ENCODE measurements around the gene CCDC40. TPM values are rescaled to one million over a fixed set of nuclear protein-coding genes. Genes with fewer than 3 reads are reported as not detected.

The CCDC40 gene
- total RNA-seq, 2 experiments from 2014 or later, result not detected

DNA sequence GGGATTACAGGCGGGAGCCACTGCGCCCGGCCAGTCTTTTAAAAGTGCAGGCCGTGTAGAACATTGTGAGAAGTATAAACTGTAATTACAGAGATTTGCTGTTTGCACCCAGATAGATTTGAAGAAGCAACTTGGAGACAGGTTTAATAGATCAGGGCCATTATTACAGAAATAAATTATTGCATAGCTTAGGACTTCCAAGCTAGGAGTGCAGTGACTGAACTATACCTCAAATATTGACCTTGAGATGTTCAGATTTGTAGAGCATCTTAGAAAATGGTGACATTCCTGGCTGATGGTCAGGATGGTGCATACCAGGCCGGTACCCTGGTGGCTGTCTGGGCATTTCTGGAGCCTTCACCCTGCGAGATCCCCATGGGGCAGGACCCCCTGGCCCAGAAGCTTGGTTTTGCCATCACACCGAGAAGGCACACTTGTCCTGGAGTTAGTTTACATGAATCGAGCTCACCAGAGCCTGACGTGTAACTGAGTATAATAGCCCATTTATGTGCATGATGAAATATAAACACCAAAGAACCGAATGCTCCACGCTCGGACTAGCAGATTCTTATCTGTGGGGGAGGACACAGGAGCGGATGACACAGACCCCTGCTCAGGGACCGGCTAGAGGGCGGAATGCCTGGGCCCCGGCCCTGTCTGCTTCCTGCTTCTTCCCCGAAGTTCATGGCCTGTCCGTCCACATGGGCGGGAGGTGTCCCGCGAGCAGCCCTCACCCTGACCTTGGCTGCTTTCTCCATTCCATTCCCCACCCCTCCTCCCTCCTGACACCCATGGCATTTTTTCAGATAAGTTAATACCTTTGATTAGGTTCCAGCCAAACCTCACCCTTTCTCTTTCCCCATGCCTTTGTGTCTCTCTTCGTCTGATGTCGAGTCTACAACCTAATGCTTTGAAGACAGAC, 32.1 kb downstream of the CCDC40 start:
- Histone ChIP-seq H3K4me2 (ENCODE audit: low read length) (no peak overlapping the region), H3K36me3 (ENCODE audit: insufficient read depth, low read length) (no peaks in the 10 kb centered on the region), H3K4me3 (ENCODE audit: low read depth, low read length, poor library complexity, severe bottlenecking) (no peak overlapping the region), H3K27ac (ENCODE audit: low read depth, low read length, poor library complexity, severe bottlenecking) (no peak overlapping the region), H3K4me1 (ENCODE audit: insufficient read depth, low read length, poor library complexity, severe bottlenecking) (no peaks in the 10 kb centered on the region), H3K9me2 (ENCODE audit: insufficient read depth, low read length) (no peaks in the 10 kb centered on the region), H4K20me1 (ENCODE audit: insufficient read depth, low read length) (no peaks in the 10 kb centered on the region), H2AFZ (ENCODE audit: low read length) (no peak overlapping the region), H3K79me2 (ENCODE audit: insufficient read depth, low read depth, low read length) (no peaks in the 10 kb centered on the region), H3K9me3 (ENCODE audit: low read length) (no peaks in the 10 kb centered on the region)
- POLR2A ChIA-PET, result no interaction called here
- TF ChIP-seq EZH2phosphoT487 (IDR thresholded peaks at IDR 0.05; ENCODE audit: borderline replicate concordance, low read depth, low read length), result no peak
- TF ChIP-seq, protein P1, sequence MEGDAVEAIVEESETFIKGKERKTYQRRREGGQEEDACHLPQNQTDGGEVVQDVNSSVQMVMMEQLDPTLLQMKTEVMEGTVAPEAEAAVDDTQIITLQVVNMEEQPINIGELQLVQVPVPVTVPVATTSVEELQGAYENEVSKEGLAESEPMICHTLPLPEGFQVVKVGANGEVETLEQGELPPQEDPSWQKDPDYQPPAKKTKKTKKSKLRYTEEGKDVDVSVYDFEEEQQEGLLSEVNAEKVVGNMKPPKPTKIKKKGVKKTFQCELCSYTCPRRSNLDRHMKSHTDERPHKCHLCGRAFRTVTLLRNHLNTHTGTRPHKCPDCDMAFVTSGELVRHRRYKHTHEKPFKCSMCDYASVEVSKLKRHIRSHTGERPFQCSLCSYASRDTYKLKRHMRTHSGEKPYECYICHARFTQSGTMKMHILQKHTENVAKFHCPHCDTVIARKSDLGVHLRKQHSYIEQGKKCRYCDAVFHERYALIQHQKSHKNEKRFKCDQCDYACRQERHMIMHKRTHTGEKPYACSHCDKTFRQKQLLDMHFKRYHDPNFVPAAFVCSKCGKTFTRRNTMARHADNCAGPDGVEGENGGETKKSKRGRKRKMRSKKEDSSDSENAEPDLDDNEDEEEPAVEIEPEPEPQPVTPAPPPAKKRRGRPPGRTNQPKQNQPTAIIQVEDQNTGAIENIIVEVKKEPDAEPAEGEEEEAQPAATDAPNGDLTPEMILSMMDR (conservative IDR thresholded peaks at IDR 0.05; ENCODE audit: low read length), result no peak
- no peak for DNase-seq (ENCODE audit: low spot score)
- intact Hi-C loops (cut with micrococcal nuclease; ENCODE audit: unreplicated experiment), result no loop called here
- CTCF ChIA-PET (ENCODE audit: unreplicated experiment), result interaction anchor here (1.1 kb wide), 1 partner anchor 12 kb away, joined by 3 read pairs; no protein-coding TSS in a partner anchor
- no TSS peak for BruUV-seq (replicated peaks)

DNA sequence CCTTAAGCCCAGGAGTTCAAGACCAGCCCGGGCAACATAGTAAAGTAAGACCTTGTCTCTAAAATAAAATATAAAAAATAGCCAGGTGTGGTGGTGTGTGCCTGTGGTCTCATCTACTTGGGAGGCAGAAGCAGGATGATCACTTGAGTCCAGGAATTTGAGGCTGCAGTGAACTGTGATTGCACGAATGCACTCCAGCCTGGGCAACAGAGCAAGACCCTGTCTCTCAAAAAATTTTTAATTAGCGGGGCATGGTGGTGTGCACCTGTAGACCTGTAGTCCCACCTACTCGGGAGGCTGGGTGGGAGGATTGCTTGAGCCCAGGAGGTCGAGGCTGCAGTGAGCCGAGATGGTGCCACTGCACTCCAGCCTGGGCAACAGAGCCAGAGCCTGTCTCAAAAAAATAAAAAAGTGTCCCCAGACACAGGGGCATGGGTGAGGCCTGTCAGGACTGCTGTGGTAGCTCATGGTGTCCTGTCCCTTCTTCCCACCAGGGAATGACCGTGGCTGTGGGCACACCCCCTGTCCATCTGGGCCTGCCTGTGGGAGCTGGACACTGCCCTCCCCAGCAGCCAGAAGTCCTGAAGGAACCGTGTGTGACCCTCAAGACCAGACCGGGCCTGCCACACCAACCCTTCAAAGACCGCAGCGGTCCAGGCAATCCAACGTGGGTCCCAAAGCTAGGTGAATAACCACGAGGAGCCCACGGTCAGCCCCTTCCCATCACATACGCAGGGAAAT, 34.1 kb downstream of the CCDC40 start:
- Histone ChIP-seq H4K20me1 (ENCODE audit: insufficient read depth, low read length) (no peaks in the 10 kb centered on the region), H3K9me3 (ENCODE audit: low read length) (no peaks in the 10 kb centered on the region)
- CTCF ChIA-PET (ENCODE audit: unreplicated experiment), result no interaction called here

More for the DNA sequence above, 34.1 kb downstream of the CCDC40 start:
- TF ChIP-seq, protein P1 (conservative IDR thresholded peaks at IDR 0.05; ENCODE audit: low read length), result no peak
- TF ChIP-seq EZH2phosphoT487 (IDR thresholded peaks at IDR 0.05; ENCODE audit: borderline replicate concordance, low read depth, low read length), result no peak
- no TSS peak for BruUV-seq (replicated peaks)
- Histone ChIP-seq H3K27ac (ENCODE audit: low read depth, low read length, poor library complexity, severe bottlenecking) (no peak overlapping the region), H2AFZ (ENCODE audit: low read length) (no peak overlapping the region), H3K36me3 (ENCODE audit: insufficient read depth, low read length) (no peaks in the 10 kb centered on the region), H3K9me2 (ENCODE audit: insufficient read depth, low read length) (no peaks in the 10 kb centered on the region), H3K4me2 (ENCODE audit: low read length) (no peak overlapping the region), H3K79me2 (ENCODE audit: insufficient read depth, low read depth, low read length) (no peaks in the 10 kb centered on the region), H3K4me3 (ENCODE audit: low read depth, low read length, poor library complexity, severe bottlenecking) (no peak overlapping the region), H3K4me1 (ENCODE audit: insufficient read depth, low read length, poor library complexity, severe bottlenecking) (no peaks in the 10 kb centered on the region)
- intact Hi-C loops (cut with micrococcal nuclease; ENCODE audit: unreplicated experiment), result no loop called here
- DNase-seq (ENCODE audit: low spot score), result no peak
- POLR2A ChIA-PET, result no interaction called here
